H54 (cell line): Measurements from ENCODE around the gene HDAC10.

Experiments
- DNase-seq: peaks from one replicate; pipeline ENCODE4 v3.0.0; 2011; ENCODE audit warnings: low spot score, mixed read lengths; ENCODE audit not compliant: insufficient read length
- FAIRE-seq: peaks from 3 replicates; lab custom pipeline; 2011; peaks lifted over from hg19 to GRCh38; lab: Jason Lieb, UNC
- POLR2A ChIP-seq: IDR thresholded peaks from 2 replicates; pipeline ENCODE4 v1.6.1; 2011; ENCODE audit warnings: low read depth, mild to moderate bottlenecking, low read length

Gene HDAC10

GRCh38 chr22:50252082-50253045 lies 1.3 kb upstream of the HDAC10 start:
- FAIRE-seq (no peak), DNase-seq (peak; percentile 67)
- no peak for TF ChIP-seq POLR2A

GRCh38 chr22:50251477-50252081 lies 514 bp upstream of the HDAC10 start:
- FAIRE-seq (no peak), DNase-seq (no peak)
- TF ChIP-seq POLR2A: no peak

GRCh38 chr22:50250249-50250554 lies 863 bp downstream of the HDAC10 start:
- DNase-seq (no peak), FAIRE-seq (no peak)
- TF ChIP-seq POLR2A: no peak

- FAIRE-seq (no peak), DNase-seq (no peak)
- no peak; the same call in 1 of the 2 replicates for TF ChIP-seq POLR2A
Observed at GRCh38 chr22:50249341-50250248, 1.5 kb downstream of the HDAC10 start.

- no peak for DNase-seq
- no peak for FAIRE-seq
- TF ChIP-seq POLR2A: no peak
Observed at GRCh38 chr22:50248196-50249081, 2.6 kb downstream of the HDAC10 start.

GRCh38 chr22:50247748-50248147 lies 3.3 kb downstream of the HDAC10 start:
- DNase-seq (no peak), FAIRE-seq (no peak)
- no peak for TF ChIP-seq POLR2A

- no peak for FAIRE-seq
- no peak for DNase-seq
Observed at GRCh38 chr22:50246242-50247175, 4.6 kb downstream of the HDAC10 start.

GRCh38 chr22:50245214-50246072 lies 5.6 kb downstream of the HDAC10 start:
- FAIRE-seq (no peak), DNase-seq (no peak)
- no peak for TF ChIP-seq POLR2A

More at GRCh38 chr22:50246242-50247175, 4.6 kb downstream of the HDAC10 start:
- TF ChIP-seq POLR2A: no peak

- no peak for FAIRE-seq
- DNase-seq: peak; percentile 86
- peak; percentile 65; the same call in 1 of the 2 replicates for TF ChIP-seq POLR2A
Observed at GRCh38 chr22:50244420-50245213, 6.4 kb downstream of the HDAC10 start, which contains the start of gene TUBGCP6. TSS of gene TUBGCP6 (minus strand) at chr22:50245023. CDS start at chr22:50244459, 564 bp downstream.

GRCh38 chr22:50243685-50244419 lies 7.2 kb downstream of the HDAC10 start:
- FAIRE-seq: no peak

More at GRCh38 chr22:50243685-50244419, 7.2 kb downstream of the HDAC10 start:
- DNase-seq: no peak
- TF ChIP-seq POLR2A: no peak
